Activated T-helper 1 cell treated with anti-CD3 and anti-CD28 coated beads, Interleukin-12 subunit alpha, Interleukin-12 subunit beta, Interleukin-2, Interleukin-4 antibody, amounts not matched to agents 30 ng/mL and 10 ng/mL and 1 ng/mL, durations not matched to agents 14 hours and 24 hours and 36 hours (primary cell): Measurements from ENCODE around the gene ADNP2. TPM values are rescaled to one million over a fixed set of nuclear protein-coding genes. Genes with fewer than 3 reads are reported as not detected.

Experiments used
- DNase-seq: peaks from one replicate; pipeline ENCODE4 v3.0.0; 2021; ENCODE audit warnings: low spot score
- H3K27ac Mint-ChIP-seq: one replicate; pipeline ENCODE4 v1.8.0; 2021; ENCODE audit warnings: mild to moderate bottlenecking, mixed read lengths
- H3K27me3 Mint-ChIP-seq: one replicate; pipeline ENCODE4 v1.8.0; 2022; ENCODE audit warnings: mild to moderate bottlenecking, moderate library complexity, mixed read lengths; ENCODE audit not compliant: insufficient read depth
- H3K36me3 Mint-ChIP-seq: one replicate; pipeline ENCODE4 v1.8.0; 2021; ENCODE audit warnings: low read depth, mixed read lengths
- H3K4me1 Mint-ChIP-seq: one replicate; pipeline ENCODE4 v1.8.0; 2021; ENCODE audit warnings: low read depth, mixed read lengths
- H3K4me3 Mint-ChIP-seq: one replicate; pipeline ENCODE4 v1.8.0; 2021; ENCODE audit warnings: mild to moderate bottlenecking, moderate library complexity, mixed read lengths
- H3K9me3 Mint-ChIP-seq: one replicate; pipeline ENCODE4 v1.8.0; 2021; ENCODE audit warnings: mixed read lengths
- intact Hi-C: fragments of 100-400 bp; cut with micrococcal nuclease; formaldehyde crosslinking; loops from one replicate; pipeline ENCODE4 v1.15.1; 2024
- total RNA-seq: library from RNA; stranded (reverse); gene quantifications from 2 replicates; pipeline ENCODE4 v1.2.3, GENCODE V29; 2022

ADNP2 gene
- total RNA-seq, 1 donor from 2014 or later: 29.0 TPM

DNA sequence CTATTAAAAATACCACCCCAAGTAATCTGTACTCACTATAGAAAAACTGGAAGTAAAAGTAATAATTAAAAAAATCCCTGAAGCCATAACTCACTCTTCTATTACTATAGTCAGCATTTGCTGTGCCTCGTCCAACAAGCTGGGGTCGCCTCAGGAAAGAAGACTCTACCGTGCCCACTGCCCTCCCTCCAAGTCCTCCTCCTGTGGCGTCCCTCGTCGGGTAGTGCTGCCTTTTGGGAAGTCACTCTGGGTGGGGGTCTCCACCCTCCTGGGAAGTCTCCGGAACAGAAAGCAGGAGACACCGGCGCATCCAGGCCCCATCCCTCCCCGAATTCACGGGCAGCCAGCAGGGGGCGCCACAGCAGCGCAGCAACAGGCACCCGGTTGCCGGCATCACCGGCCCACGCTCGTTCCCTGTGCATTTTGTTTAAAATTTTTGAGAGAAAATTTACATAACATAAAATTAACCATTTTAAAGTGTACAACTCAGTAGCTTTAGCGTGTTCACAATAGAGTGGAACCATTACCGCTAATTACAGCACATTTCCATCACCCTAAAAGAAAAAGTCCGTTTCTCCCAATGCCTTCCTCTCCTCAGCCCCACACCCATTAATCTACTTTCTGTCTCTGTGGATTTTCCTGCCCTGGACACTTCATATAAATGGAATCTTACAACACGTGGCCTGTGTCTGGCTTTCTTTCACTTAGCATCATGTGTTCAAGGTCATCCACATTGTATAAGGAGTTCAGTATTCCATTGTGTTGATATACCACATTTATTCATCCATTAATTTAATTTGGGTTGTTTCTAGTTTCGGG, 62.2 kb downstream of the ADNP2 start:
- DNase-seq: no peak
- Mint-ChIP-seq H3K36me3 (no peaks in the 10 kb centered on the region), H3K4me1 (peaks cover 9% of the 10 kb centered on the region), H3K27ac (no peak overlapping the region), H3K9me3 (no peaks in the 10 kb centered on the region), H3K4me3 (no peak overlapping the region), H3K27me3 (peaks cover 17% of the 10 kb centered on the region)
- intact Hi-C loops: loop anchor here (1.0 kb wide), 1 partner anchor 86 kb away; no protein-coding TSS in a partner anchor

- DNase-seq: no peak
- Mint-ChIP-seq H3K27me3 (peaks cover 17% of the 10 kb centered on the region), H3K36me3 (no peaks in the 10 kb centered on the region), H3K4me3 (no peak overlapping the region), H3K4me1 (peaks cover 9% of the 10 kb centered on the region), H3K9me3 (no peaks in the 10 kb centered on the region), H3K27ac (no peak overlapping the region)
- intact Hi-C loops: no loop called here
These were observed 63.0 kb downstream of the ADNP2 start for GRCh38 chr18:80172056-80172455.

- H3K4me1 Mint-ChIP-seq: peaks cover 9% of the 10 kb centered on the region
- no peak overlapping the region for H3K27ac Mint-ChIP-seq
- DNase-seq: no peak
- H3K4me3 Mint-ChIP-seq: no peak overlapping the region
- intact Hi-C loops: no loop called here
- H3K36me3 Mint-ChIP-seq: no peaks in the 10 kb centered on the region
- H3K9me3 Mint-ChIP-seq: no peaks in the 10 kb centered on the region
- H3K27me3 Mint-ChIP-seq: peaks cover 17% of the 10 kb centered on the region
These were observed 64.0 kb downstream of the ADNP2 start for GRCh38 chr18:80173060-80173459.

- DNase-seq: no peak
- H3K27ac Mint-ChIP-seq: no peak overlapping the region
- no peaks in the 10 kb centered on the region for H3K9me3 Mint-ChIP-seq
- peaks cover 17% of the 10 kb centered on the region for H3K27me3 Mint-ChIP-seq
- intact Hi-C loops: no loop called here
- no peaks in the 10 kb centered on the region for H3K36me3 Mint-ChIP-seq
- H3K4me3 Mint-ChIP-seq: no peak overlapping the region
- peaks cover 9% of the 10 kb centered on the region for H3K4me1 Mint-ChIP-seq
These were observed 66.6 kb downstream of the ADNP2 start for GRCh38 chr18:80175451-80176204.

DNA sequence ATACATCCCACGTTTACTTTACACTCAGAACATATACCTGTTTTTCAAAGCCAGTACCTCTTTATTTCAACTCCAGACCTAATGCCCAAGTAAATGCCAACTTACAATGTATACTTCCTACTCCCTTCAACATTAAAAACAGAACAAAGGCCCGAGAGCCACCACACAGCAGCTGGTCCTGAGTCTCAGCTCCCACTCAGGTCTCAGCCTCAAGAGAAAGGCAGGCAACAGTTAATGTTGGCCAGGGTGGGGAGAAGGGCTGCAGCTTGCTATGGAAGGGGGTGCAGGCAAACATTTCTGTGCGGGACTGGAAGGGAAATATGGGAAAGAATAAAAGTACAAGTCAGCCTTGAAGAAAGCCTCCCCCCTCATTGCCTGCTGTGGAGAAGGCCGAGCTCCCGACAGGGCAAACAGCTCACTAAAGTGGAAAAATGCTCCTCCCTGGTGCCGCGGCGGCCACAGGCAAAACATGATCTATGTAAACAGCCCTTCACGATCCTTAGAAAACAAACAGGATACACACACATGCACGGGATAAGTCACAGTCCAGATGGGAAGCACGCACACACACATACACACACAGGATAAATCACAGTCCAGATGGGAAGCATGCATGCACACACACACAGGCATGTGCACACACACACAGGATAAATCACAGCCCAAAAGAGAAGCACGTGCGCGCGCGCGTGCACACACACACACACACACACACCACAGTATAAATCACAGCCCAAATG, 67.4 kb downstream of the ADNP2 start:
- Mint-ChIP-seq H3K27me3 (peaks cover 11% of the 10 kb centered on the region), H3K9me3 (no peaks in the 10 kb centered on the region), H3K4me3 (no peak overlapping the region), H3K4me1 (peaks cover 9% of the 10 kb centered on the region), H3K27ac (no peak overlapping the region), H3K36me3 (no peaks in the 10 kb centered on the region)
- intact Hi-C loops: no loop called here
- no peak for DNase-seq

DNA sequence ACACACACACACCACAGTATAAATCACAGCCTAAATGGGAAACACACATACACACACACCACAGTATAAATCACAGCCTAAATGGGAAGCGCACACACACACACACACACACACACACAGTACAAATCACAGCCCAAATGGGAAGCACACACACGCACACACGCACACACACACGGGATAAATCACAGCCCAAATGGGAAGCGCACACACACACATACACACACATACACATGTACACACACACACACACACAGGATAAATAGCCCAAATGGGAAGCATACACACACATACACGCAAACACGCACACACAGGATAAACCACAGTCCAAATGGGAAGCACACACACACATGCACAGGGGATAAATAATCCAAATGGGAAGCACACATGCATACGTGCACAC, 68.1 kb downstream of the ADNP2 start:
- peaks cover 9% of the 10 kb centered on the region for H3K27me3 Mint-ChIP-seq

DNA sequence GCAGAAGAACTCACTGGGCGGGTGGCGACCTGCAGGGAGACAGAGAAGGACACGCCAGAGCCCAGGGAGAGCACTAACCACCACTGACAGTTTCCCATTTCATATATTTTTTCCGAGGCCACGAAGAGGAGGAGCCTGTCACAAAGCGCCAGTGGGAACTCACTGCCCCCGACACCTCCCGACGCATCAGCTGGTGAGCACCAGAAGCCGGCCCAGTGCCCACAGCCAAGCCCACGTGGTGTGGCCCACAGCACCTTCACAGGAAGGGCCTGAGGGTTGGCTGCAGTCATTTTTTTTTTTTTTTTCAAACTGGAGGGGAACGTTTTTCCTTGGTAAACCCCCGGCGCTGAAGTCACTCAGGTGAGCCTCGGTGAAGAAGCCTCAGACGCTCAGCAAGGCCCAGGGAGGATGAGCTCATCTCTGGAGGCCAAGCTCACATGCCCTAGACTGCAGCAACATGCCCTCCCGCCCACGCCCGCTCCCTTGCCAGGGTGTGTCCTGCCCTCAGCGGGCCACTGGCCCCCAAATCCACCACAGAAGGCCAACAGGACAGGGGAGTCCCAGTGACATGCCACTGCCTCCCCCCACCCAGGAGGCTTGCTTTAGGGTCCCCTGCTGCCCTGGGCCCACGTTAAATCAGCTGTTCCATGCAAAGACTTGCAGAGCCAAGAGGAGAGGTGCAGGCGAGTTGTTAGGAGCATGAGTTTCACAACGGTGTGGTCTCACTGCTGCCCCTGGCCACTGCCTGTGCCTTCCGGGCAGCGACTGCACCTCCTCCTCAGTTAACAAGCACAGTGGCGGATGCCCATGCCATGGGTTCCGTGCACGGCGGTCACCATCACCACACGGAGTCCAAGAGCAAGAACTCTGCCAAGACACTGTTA, 70.1 kb downstream of the ADNP2 start:
- Mint-ChIP-seq H3K36me3 (no peaks in the 10 kb centered on the region), H3K4me1 (peaks cover 9% of the 10 kb centered on the region), H3K27me3 (peaks cover 9% of the 10 kb centered on the region), H3K9me3 (no peaks in the 10 kb centered on the region), H3K27ac (no peak overlapping the region), H3K4me3 (no peak overlapping the region)
- DNase-seq: no peak
- intact Hi-C loops: no loop called here

More for the DNA sequence above, 68.1 kb downstream of the ADNP2 start:
- Mint-ChIP-seq H3K9me3 (no peaks in the 10 kb centered on the region), H3K27ac (no peak overlapping the region), H3K4me1 (peaks cover 9% of the 10 kb centered on the region), H3K4me3 (no peak overlapping the region), H3K36me3 (no peaks in the 10 kb centered on the region)
- intact Hi-C loops: no loop called here
- DNase-seq: no peak

DNA sequence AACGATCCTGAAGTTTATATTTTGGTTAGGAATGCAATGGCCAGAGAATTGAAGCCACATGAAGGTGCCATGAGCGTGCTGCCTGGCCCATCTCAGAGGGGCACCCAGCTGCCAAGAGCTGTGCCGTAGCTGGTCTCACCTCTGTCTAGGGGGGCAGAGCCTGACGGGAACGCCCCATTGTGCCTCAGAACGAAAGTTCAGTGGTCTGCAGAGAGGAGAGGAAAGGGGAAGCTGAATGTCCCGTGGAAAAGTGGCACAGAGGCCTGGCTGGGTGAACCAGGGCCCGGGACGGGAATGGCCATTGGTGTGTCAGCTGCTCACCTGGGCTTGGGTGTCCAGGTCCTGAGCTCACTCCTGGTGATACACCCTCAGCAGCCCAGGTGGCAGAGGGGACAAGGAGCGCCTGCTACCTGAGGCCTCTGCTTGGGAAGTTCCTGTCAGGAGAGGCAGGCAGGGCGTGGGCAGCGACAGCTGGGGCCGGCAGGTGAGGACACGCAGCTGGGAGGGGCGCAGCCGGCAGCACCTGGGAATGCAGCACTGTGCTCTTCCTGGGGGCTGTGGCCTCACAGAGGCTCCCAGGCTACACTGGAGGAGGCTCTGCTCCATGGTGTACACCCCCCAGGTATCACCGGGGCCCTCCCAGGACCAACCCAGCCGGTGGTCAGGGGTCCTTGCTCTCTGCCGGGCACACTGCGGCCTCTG, 70.9 kb downstream of the ADNP2 start:
- no peaks in the 10 kb centered on the region for H3K36me3 Mint-ChIP-seq
- peaks cover 5% of the 10 kb centered on the region for H3K27me3 Mint-ChIP-seq
- no peak overlapping the region for H3K27ac Mint-ChIP-seq
- intact Hi-C loops: no loop called here
- peaks cover 9% of the 10 kb centered on the region for H3K4me1 Mint-ChIP-seq
- no peaks in the 10 kb centered on the region for H3K9me3 Mint-ChIP-seq
- no peak for DNase-seq
- H3K4me3 Mint-ChIP-seq: no peak overlapping the region

DNA sequence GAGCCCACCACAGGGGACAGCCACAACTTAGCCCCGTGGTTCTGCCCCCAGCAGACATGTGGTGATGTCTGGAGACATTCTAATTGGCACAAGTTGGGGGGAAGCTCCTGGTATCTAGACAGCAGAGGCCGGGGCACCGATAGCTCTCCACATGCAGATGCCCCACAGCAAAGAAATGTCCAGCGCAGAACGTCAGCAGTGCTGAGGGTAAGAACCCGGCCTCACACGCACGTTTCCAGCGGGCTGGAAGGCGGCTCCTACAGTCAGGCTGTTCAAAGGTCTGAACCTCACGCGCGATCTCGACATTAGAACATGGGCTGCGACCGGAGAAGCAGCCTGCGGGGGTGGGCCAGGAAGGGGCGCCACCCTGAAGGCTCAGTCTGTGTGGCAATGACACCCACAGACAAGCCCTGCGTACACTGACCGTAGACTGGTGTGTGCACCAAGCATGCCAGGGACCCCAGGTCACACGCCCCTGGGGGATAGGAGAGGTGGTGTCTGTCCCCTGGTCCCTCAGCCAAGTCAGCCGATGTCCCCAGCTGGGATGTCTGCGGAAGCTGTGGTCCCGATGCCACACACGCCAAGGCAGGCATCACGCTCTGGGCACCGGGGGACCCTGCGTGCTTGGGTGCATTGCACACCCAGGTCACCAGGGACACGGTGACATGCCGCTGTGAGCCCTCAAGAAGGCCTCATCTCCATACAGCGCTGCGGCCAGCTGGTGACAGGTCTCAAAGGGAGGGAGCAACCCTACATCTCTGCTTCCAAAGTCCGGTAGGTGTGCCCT, 71.9 kb downstream of the ADNP2 start:
- intact Hi-C loops: no loop called here
- Mint-ChIP-seq H3K27me3 (no peaks in the 10 kb centered on the region), H3K4me1 (peaks cover under 1% of the 10 kb centered on the region), H3K9me3 (no peaks in the 10 kb centered on the region), H3K27ac (no peak overlapping the region), H3K36me3 (no peaks in the 10 kb centered on the region), H3K4me3 (no peak overlapping the region)
- DNase-seq: no peak

DNA sequence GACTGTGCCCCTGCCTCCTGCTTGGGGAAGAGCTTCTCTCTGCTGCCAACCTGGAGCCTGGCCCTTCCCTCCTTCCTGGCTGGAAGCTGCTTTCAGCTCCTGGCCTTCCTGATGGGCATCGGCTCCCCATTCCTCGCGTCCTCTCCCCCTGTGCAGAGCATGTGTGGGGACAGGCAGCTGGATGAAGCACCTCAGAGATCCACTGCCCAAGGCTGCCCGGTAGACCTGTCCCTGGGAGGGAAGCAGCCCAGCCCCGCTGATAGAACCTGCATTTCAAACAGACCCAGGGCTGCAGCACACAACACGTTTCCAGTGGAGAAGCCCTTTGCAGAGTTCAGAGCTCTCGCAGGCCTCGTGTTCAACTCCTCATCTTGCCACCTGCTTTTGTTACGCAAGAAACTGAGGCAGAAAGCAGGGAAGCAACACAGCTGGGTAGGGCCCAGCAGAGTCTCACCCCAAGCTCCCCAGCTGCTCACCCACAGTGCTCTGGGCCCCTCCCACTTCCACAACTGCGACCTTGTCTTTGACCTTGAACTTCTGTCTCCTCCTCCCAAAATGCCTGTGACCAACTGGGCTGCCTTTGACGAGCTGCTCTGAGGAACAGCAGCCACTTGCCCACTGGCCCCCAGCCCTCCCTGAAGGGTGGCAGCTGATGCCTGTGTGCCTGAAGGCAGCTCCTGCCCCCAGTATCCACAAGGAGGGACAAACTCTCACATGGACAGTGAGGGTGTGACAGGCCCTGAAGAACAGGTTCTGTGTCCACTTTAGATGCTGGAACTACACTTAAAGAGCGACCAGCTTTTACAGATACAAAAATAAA, 72.8 kb downstream of the ADNP2 start:
- H3K4me3 Mint-ChIP-seq: no peak overlapping the region
- H3K27me3 Mint-ChIP-seq: no peaks in the 10 kb centered on the region
- no peak for DNase-seq
- H3K36me3 Mint-ChIP-seq: no peaks in the 10 kb centered on the region
- no peaks in the 10 kb centered on the region for H3K9me3 Mint-ChIP-seq
- H3K4me1 Mint-ChIP-seq: no peaks in the 10 kb centered on the region
- intact Hi-C loops: no loop called here
- no peak overlapping the region for H3K27ac Mint-ChIP-seq

GRCh38 chr18:80182855-80183254, 73.8 kb downstream of the ADNP2 start:
- no peak for DNase-seq
- Mint-ChIP-seq H3K4me3 (no peak overlapping the region), H3K4me1 (no peaks in the 10 kb centered on the region), H3K36me3 (no peaks in the 10 kb centered on the region), H3K27ac (no peak overlapping the region), H3K27me3 (no peaks in the 10 kb centered on the region), H3K9me3 (no peaks in the 10 kb centered on the region)
- intact Hi-C loops: no loop called here
